ENCODE results near the gene C3orf70. TPM values are rescaled to one million over a fixed set of nuclear protein-coding genes. Genes with fewer than 3 reads are reported as not detected.

Gene C3orf70
- total and polyA plus RNA-seq, 5 donors = 1.7 to 3.6 (median 2.5) TPM

- Histone ChIP-seq H3K27me3 (ENCODE audit: control insufficient read depth, insufficient read depth) (no peaks in the 10 kb centered on the region), H3K9me3 (ENCODE audit: control insufficient read depth, low read length) (no peaks in the 10 kb centered on the region), H3K27ac (ENCODE audit: low read length) (no peak overlapping the region), H3K4me1 (ENCODE audit: control insufficient read depth, insufficient read depth, low read length) (no peaks in the 10 kb centered on the region), H3K4me3 (ENCODE audit: low read length) (no peak overlapping the region)
- WGBS = 82% methylated on average over 11 of the region's 11 CpGs
- ATAC-seq = no peak
- intact Hi-C loops (cut with DNase I) = no loop called here
- no peak for DNase-seq
Measured at GRCh38 chr3:185172086-185173049, 19.5 kb upstream of the C3orf70 start.

- intact Hi-C loops (cut with DNase I) = no loop called here
Measured at GRCh38 chr3:185164428-185165217, 11.8 kb upstream of the C3orf70 start.

DNA sequence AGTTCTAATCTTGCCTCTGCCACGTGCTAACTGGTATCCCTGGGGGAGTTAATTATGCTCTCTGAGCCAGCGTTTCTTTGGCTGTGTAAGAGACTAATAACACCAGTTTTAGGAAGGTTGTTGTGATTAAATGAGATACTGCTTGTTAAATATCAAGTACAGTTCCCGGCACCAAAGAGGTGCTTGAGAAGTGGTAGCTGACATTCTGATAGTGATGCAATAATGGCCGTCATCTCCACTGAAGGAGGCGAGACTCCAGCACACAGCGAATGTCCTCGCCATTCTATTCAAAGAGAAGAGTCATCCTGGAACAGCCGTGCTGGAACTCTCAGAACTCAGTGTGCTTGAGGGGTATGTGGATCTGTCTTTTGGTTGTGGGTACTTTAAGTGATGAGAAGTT lies 9.8 kb upstream of the C3orf70 start:
- ATAC-seq = no peak
- no peaks in the 10 kb centered on the region for H3K9me3 ChIP-seq (ENCODE audit: control insufficient read depth, low read length)
- no peak for DNase-seq
- H3K27me3 ChIP-seq (ENCODE audit: control insufficient read depth, insufficient read depth) = no peaks in the 10 kb centered on the region
- H3K27ac ChIP-seq (ENCODE audit: low read length) = no peak overlapping the region
- intact Hi-C loops (cut with DNase I) = no loop called here
- peaks cover 1% of the 10 kb centered on the region for H3K4me1 ChIP-seq (ENCODE audit: control insufficient read depth, insufficient read depth, low read length)
- H3K4me3 ChIP-seq (ENCODE audit: low read length) = no peak overlapping the region
- 65% methylated on average over 8 of the region's 8 CpGs for WGBS

More at GRCh38 chr3:185164428-185165217, 11.8 kb upstream of the C3orf70 start:
- no peaks in the 10 kb centered on the region for H3K9me3 ChIP-seq (ENCODE audit: control insufficient read depth, low read length)
- H3K4me3 ChIP-seq (ENCODE audit: low read length) = no peak overlapping the region
- DNase-seq (no peak), ATAC-seq (no peak)
- WGBS = 65% methylated on average over 6 of the region's 6 CpGs
- peaks cover 1% of the 10 kb centered on the region for H3K4me1 ChIP-seq (ENCODE audit: control insufficient read depth, insufficient read depth, low read length)
- no peaks in the 10 kb centered on the region for H3K27me3 ChIP-seq (ENCODE audit: control insufficient read depth, insufficient read depth)
- H3K27ac ChIP-seq (ENCODE audit: low read length) = no peak overlapping the region

DNA sequence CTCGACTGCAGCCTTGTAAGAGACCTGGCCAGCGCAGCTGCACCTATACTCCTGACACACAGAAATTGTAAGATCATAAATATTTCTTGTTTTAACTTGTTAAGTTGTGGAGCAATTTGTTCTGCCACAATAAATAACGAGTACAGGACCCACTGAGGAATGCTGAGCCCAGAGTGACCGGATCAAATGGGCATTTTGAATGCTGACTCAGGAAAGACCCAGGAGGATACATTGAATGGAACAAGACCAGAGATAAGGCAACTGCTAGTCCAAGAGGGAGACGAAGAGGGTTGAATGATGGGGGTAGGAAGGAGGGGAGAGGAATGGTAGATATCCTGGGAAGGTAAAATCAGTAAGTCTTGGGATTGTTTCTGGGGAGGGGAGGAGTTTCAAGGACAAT lies 8.9 kb upstream of the C3orf70 start:
- intact Hi-C loops (cut with DNase I) = no loop called here
- H3K4me1 ChIP-seq (ENCODE audit: control insufficient read depth, insufficient read depth, low read length) = peaks cover 1% of the 10 kb centered on the region

DNA sequence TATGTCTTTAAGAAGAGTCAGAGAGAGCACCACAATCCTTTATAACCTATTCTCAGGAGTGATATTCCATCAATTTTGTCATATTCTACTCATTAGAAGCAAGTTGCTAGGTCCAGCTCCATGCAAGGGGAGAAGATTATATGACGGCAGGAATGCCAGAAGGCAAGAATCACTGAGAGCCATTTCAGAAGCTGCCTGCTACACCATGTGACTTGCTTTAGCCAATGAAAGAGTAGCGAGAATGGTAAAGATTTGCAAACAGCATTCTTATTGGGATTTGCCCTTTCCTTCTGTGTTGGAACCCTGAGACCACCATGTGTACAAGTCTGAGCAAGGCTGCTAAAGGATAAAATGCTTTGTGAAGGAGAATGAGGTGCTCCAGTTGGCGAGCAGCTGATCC lies 4.5 kb upstream of the C3orf70 start:
- ATAC-seq (no peak), DNase-seq (no peak)
- H3K9me3 ChIP-seq (ENCODE audit: control insufficient read depth, low read length) = no peaks in the 10 kb centered on the region
- intact Hi-C loops (cut with DNase I) = no loop called here
- H3K27ac ChIP-seq (ENCODE audit: low read length) = no peak overlapping the region
- 92% methylated on average over 3 of the region's 3 CpGs for WGBS
- no peak overlapping the region for H3K4me3 ChIP-seq (ENCODE audit: low read length)
- peaks cover 2% of the 10 kb centered on the region for H3K4me1 ChIP-seq (ENCODE audit: control insufficient read depth, insufficient read depth, low read length)
- H3K27me3 ChIP-seq (ENCODE audit: control insufficient read depth, insufficient read depth) = no peaks in the 10 kb centered on the region

More for the DNA sequence above, 8.9 kb upstream of the C3orf70 start:
- Histone ChIP-seq H3K9me3 (ENCODE audit: control insufficient read depth, low read length) (no peaks in the 10 kb centered on the region), H3K27me3 (ENCODE audit: control insufficient read depth, insufficient read depth) (no peaks in the 10 kb centered on the region), H3K4me3 (ENCODE audit: low read length) (no peak overlapping the region), H3K27ac (ENCODE audit: low read length) (no peak overlapping the region)
- WGBS = 70% methylated on average over 5 of the region's 5 CpGs
- DNase-seq = no peak
- no peak for ATAC-seq

- intact Hi-C loops (cut with DNase I) = no loop called here
- Histone ChIP-seq H3K4me3 (ENCODE audit: low read length) (no peak overlapping the region), H3K9me3 (ENCODE audit: control insufficient read depth, low read length) (no peaks in the 10 kb centered on the region), H3K27me3 (ENCODE audit: control insufficient read depth, insufficient read depth) (no peaks in the 10 kb centered on the region), H3K27ac (ENCODE audit: low read length) (no peak overlapping the region), H3K4me1 (ENCODE audit: control insufficient read depth, insufficient read depth, low read length) (peaks cover 2% of the 10 kb centered on the region)
- 95% methylated on average over 5 of the region's 5 CpGs for WGBS
- ATAC-seq = no peak
- no peak for DNase-seq
Measured at GRCh38 chr3:185155678-185156077, 2.8 kb upstream of the C3orf70 start.

- Histone ChIP-seq H3K9me3 (ENCODE audit: control insufficient read depth, low read length) (no peaks in the 10 kb centered on the region), H3K4me1 (ENCODE audit: control insufficient read depth, insufficient read depth, low read length) (peaks cover 2% of the 10 kb centered on the region), H3K27ac (ENCODE audit: low read length) (no peak overlapping the region), H3K27me3 (ENCODE audit: control insufficient read depth, insufficient read depth) (no peaks in the 10 kb centered on the region), H3K4me3 (ENCODE audit: low read length) (no peak overlapping the region)
- 67% methylated on average over 16 of the region's 16 CpGs for WGBS
- ATAC-seq (peak in 1 of 2 donors; percentile 3), DNase-seq (peak in 1 of 3 donors; percentile 49)
- intact Hi-C loops (cut with DNase I) = no loop called here
Measured at GRCh38 chr3:185153861-185154629, 1.2 kb upstream of the C3orf70 start.

GRCh38 chr3:185153171-185153771 lies 411 bp upstream of the C3orf70 start:
- 1% methylated on average over 53 of the region's 53 CpGs for WGBS
- ATAC-seq (peak; percentile 56 to 59), DNase-seq (peak in 1 of 3 donors; percentile 72)
- H3K27me3 ChIP-seq (ENCODE audit: control insufficient read depth, insufficient read depth) = no peaks in the 10 kb centered on the region
- no peak overlapping the region for H3K27ac ChIP-seq (ENCODE audit: low read length)
- peaks cover 2% of the 10 kb centered on the region for H3K4me1 ChIP-seq (ENCODE audit: control insufficient read depth, insufficient read depth, low read length)
- no peaks in the 10 kb centered on the region for H3K9me3 ChIP-seq (ENCODE audit: control insufficient read depth, low read length)
- H3K4me3 ChIP-seq (ENCODE audit: low read length) = peak overlapping the region; percentile 51
- intact Hi-C loops (cut with DNase I) = no loop called here

- Histone ChIP-seq H3K4me1 (ENCODE audit: control insufficient read depth, insufficient read depth, low read length) (peaks cover 2% of the 10 kb centered on the region), H3K4me3 (ENCODE audit: low read length) (peak overlapping the region; percentile 51), H3K9me3 (ENCODE audit: control insufficient read depth, low read length) (no peaks in the 10 kb centered on the region), H3K27ac (ENCODE audit: low read length) (peak overlapping the region; percentile 66), H3K27me3 (ENCODE audit: control insufficient read depth, insufficient read depth) (no peaks in the 10 kb centered on the region)
- intact Hi-C loops (cut with DNase I) = no loop called here
- ATAC-seq = no peak
- no peak for DNase-seq
- 5% methylated on average over 9 of the region's 9 CpGs for WGBS
Measured at GRCh38 chr3:185151964-185152409, 873 bp downstream of the C3orf70 start.
